Nephron progenitor cell (in vitro differentiated cells): Measurements from ENCODE around the gene OR5K2.

ENCODE experiments used
- DNase-seq: peaks from one replicate; pipeline ENCODE4 v3.0.0; 2021
- H3K27ac Mint-ChIP-seq: 2 replicates; pipeline ENCODE4 v1.8.0; 2021; ENCODE audit warnings: mild to moderate bottlenecking, moderate library complexity, mixed read lengths
- H3K27me3 Mint-ChIP-seq: 2 replicates; pipeline ENCODE4 v1.8.0; 2021; ENCODE audit warnings: mild to moderate bottlenecking, low read depth, mixed read lengths; ENCODE audit not compliant: poor library complexity
- H3K36me3 Mint-ChIP-seq: 2 replicates; pipeline ENCODE4 v1.8.0; 2021; ENCODE audit warnings: low read depth, mixed read lengths
- H3K4me1 Mint-ChIP-seq: 2 replicates; pipeline ENCODE4 v1.8.0; 2021; ENCODE audit warnings: mixed read lengths
- H3K4me3 Mint-ChIP-seq: 2 replicates; pipeline ENCODE4 v1.8.0; 2021; ENCODE audit warnings: mild to moderate bottlenecking, moderate library complexity, mixed read lengths
- H3K9me3 Mint-ChIP-seq: 2 replicates; pipeline ENCODE4 v1.8.0; 2021; ENCODE audit warnings: mild to moderate bottlenecking, moderate library complexity, mixed read lengths
- CTCF ChIP-seq: fragments of 200-600 bp; sonication (generic); IDR thresholded peaks from 2 replicates; pipeline ENCODE4 v1.5.0; 2021; ENCODE audit warnings: antibody characterized with exemption

Gene OR5K2

GRCh38 chr3:98513736-98514135 is 16.3 kb downstream of the OR5K2 start:
- Mint-ChIP-seq H3K4me3 (no peak overlapping the region), H3K36me3 (peaks cover 30% of the 10 kb centered on the region), H3K27me3 (no peaks in the 10 kb centered on the region), H3K4me1 (peaks cover 3% of the 10 kb centered on the region), H3K9me3 (no peaks in the 10 kb centered on the region), H3K27ac (no peak overlapping the region)
- no peak for TF ChIP-seq CTCF
- no peak for DNase-seq

- no peak for DNase-seq
- no peak for TF ChIP-seq CTCF
- H3K36me3 Mint-ChIP-seq, result peaks cover 43% of the 10 kb centered on the region
- no peaks in the 10 kb centered on the region for H3K9me3 Mint-ChIP-seq
- no peaks in the 10 kb centered on the region for H3K27me3 Mint-ChIP-seq
- H3K4me1 Mint-ChIP-seq, result peaks cover 10% of the 10 kb centered on the region
- no peak overlapping the region for H3K4me3 Mint-ChIP-seq
- H3K27ac Mint-ChIP-seq, result no peak overlapping the region
Measured at GRCh38 chr3:98514948-98515347, 17.5 kb downstream of the OR5K2 start.

GRCh38 chr3:98518816-98519215 is 21.3 kb downstream of the OR5K2 start:
- H3K36me3 Mint-ChIP-seq, result peaks cover 55% of the 10 kb centered on the region
- H3K9me3 Mint-ChIP-seq, result no peaks in the 10 kb centered on the region
- H3K27ac Mint-ChIP-seq, result no peak overlapping the region
- H3K27me3 Mint-ChIP-seq, result no peaks in the 10 kb centered on the region
- no peak overlapping the region for H3K4me3 Mint-ChIP-seq
- TF ChIP-seq CTCF, result no peak
- DNase-seq, result no peak
- peaks cover 30% of the 10 kb centered on the region for H3K4me1 Mint-ChIP-seq

- peaks cover 55% of the 10 kb centered on the region for H3K36me3 Mint-ChIP-seq
- peaks cover 30% of the 10 kb centered on the region for H3K4me1 Mint-ChIP-seq
- no peak for TF ChIP-seq CTCF
- no peaks in the 10 kb centered on the region for H3K9me3 Mint-ChIP-seq
- no peak for DNase-seq
- no peak overlapping the region for H3K4me3 Mint-ChIP-seq
- H3K27ac Mint-ChIP-seq, result no peak overlapping the region
- no peaks in the 10 kb centered on the region for H3K27me3 Mint-ChIP-seq
Measured at GRCh38 chr3:98519351-98519750, 21.9 kb downstream of the OR5K2 start.

GRCh38 chr3:98521897-98522543 is 24.5 kb downstream of the OR5K2 start:
- no peak for TF ChIP-seq CTCF
- peak overlapping the region; percentile 88 for H3K27ac Mint-ChIP-seq
- no peaks in the 10 kb centered on the region for H3K27me3 Mint-ChIP-seq
- peak; percentile 32 for DNase-seq
- H3K4me3 Mint-ChIP-seq, result peak overlapping the region; percentile 94
- H3K9me3 Mint-ChIP-seq, result no peaks in the 10 kb centered on the region
- peaks cover 30% of the 10 kb centered on the region for H3K4me1 Mint-ChIP-seq
- peaks cover 36% of the 10 kb centered on the region for H3K36me3 Mint-ChIP-seq
